Esophagus muscularis mucosa (tissue), 4 donors: ENCODE measurements around the gene NEXN. TPM values are rescaled to one million over a fixed set of nuclear protein-coding genes. Genes with fewer than 3 reads are reported as not detected.

Source experiments
- DNase-seq: peaks from one replicate; pipeline ENCODE4 v3.0.0-alpha.2; 2017; ENCODE audit errors: extremely low spot score
- H3K27ac ChIP-seq, 4 donors: fragments of 200-600 bp; sonication (generic); replicated peaks in 1 of 4; 1 replicate in 3 of 4; 2 replicates in 1 of 4; pipeline ENCODE4 v1.5.1; 2016 to 2019; ENCODE audit warnings: mild to moderate bottlenecking in 1 of 4
- H3K27me3 ChIP-seq, 4 donors: fragments of 200-600 bp; sonication (generic); one replicate each; pipeline versions ENCODE4 v1.5.1 to v1.6.0; 2016 to 2019
- H3K36me3 ChIP-seq, 4 donors: fragments of 200-600 bp; sonication (generic); one replicate each; pipeline ENCODE4 v1.5.1; 2016 to 2019
- H3K4me1 ChIP-seq, 4 donors: fragments of 200-600 bp; sonication (generic); one replicate each; pipeline ENCODE4 v1.5.1; 2016 to 2019
- H3K4me3 ChIP-seq, 4 donors: fragments of 200-600 bp; sonication (generic); 1 replicate in 2 of 4; 2 replicates in 2 of 4; pipeline ENCODE4 v1.5.1; 2016 to 2019; ENCODE audit warnings: mild to moderate bottlenecking in 4 of 4, moderate library complexity in 1 of 4
- H3K9me3 ChIP-seq, 4 donors: fragments of 200-600 bp; sonication (generic); 1 replicate in 3 of 4; 2 replicates in 1 of 4; pipeline ENCODE4 v1.5.1; 2016 to 2019
- EP300 ChIP-seq: sonication (generic); formaldehyde crosslinking; IDR thresholded peaks from one replicate; pipeline ENCODE4 v1.6.1; 2017; ENCODE audit warnings: antibody characterized with exemption
- POLR2A ChIP-seq: fragments of 450-650 bp; IDR thresholded peaks from one replicate; pipeline ENCODE4 v1.6.1; 2017; ENCODE audit warnings: antibody characterized with exemption, moderate library complexity, mild to moderate bottlenecking, low read depth
- POLR2AphosphoS5 ChIP-seq, 2 donors: sonication (generic); formaldehyde crosslinking; IDR thresholded peaks; one replicate each; pipeline ENCODE4 v1.6.1; 2017; ENCODE audit warnings: antibody characterized with exemption in 2 of 2
- WGBS: methylation state at CpG from one replicate; pipeline ENCODE4 v1.1.5; 2018; 5-methylcytosine and 5-hydroxymethylcytosine counted together
- intact Hi-C: fragments of 100-400 bp; cut with DNase I; formaldehyde crosslinking; loops from one replicate; pipeline ENCODE4 v1.15.1; 2023
- total RNA-seq, 4 donors: library from RNA; depleted of rRNA; stranded (reverse); fragments of >200 nt; gene quantifications; one replicate each; pipeline versions ENCODE4 v1.1.0 to v1.2.1, GENCODE V29; 2016
- TF ChIP-seq, protein P1 (sequence below), 3 experiments: fragments of 200-600 bp in 2 of 3; fragments of 450-650 bp in 1 of 3; sonication (generic) in 2 of 3; IDR thresholded peaks; one replicate each; pipeline ENCODE4 v1.5.1; 2017 to 2019; ENCODE audit warnings: antibody characterized with exemption in 3 of 3, mild to moderate bottlenecking in 2 of 3, moderate library complexity in 1 of 3

Gene NEXN
- total RNA-seq, 4 donors from 2014 or later = 153 to 272 (median 240) TPM

DNA sequence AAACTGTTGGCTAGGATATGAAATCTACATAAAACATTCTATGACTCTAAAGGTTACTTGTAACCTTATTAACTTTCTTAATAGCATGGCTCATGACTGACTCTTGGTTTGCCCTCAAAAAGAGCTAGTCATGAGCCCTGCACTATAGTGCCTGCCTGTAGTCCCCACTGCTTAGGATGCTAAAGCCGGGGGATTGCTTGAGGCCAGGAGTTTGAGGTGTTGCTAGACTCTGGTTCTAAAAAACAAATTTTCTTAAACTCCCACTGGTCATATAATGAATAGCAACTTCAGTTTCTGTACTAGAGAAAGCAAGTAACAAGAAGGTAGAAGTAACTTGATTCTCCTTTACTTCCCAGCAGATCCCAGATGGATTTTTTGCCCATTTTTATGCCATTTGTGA, 15.8 kb upstream of the NEXN start:
- Histone ChIP-seq H3K36me3 (peaks cover 6 to 29% (median 14%) of the 10 kb centered on the region in 4 donors), H3K9me3 (no peaks in the 10 kb centered on the region), H3K27me3 (no peaks in the 10 kb centered on the region), H3K4me1 (no peaks in the 10 kb centered on the region), H3K27ac (no peak overlapping the region), H3K4me3 (no peak overlapping the region)
- no peak for DNase-seq
- intact Hi-C loops = no loop called here
- WGBS = 86% methylated on average over 1 of the region's 1 CpG
- TF ChIP-seq, protein P1, sequence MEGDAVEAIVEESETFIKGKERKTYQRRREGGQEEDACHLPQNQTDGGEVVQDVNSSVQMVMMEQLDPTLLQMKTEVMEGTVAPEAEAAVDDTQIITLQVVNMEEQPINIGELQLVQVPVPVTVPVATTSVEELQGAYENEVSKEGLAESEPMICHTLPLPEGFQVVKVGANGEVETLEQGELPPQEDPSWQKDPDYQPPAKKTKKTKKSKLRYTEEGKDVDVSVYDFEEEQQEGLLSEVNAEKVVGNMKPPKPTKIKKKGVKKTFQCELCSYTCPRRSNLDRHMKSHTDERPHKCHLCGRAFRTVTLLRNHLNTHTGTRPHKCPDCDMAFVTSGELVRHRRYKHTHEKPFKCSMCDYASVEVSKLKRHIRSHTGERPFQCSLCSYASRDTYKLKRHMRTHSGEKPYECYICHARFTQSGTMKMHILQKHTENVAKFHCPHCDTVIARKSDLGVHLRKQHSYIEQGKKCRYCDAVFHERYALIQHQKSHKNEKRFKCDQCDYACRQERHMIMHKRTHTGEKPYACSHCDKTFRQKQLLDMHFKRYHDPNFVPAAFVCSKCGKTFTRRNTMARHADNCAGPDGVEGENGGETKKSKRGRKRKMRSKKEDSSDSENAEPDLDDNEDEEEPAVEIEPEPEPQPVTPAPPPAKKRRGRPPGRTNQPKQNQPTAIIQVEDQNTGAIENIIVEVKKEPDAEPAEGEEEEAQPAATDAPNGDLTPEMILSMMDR (IDR thresholded peaks at IDR 0.05) = no peak
- TF ChIP-seq POLR2AphosphoS5 (IDR thresholded peaks at IDR 0.05) (no peak), POLR2A (no peak), EP300 (no peak)

DNA sequence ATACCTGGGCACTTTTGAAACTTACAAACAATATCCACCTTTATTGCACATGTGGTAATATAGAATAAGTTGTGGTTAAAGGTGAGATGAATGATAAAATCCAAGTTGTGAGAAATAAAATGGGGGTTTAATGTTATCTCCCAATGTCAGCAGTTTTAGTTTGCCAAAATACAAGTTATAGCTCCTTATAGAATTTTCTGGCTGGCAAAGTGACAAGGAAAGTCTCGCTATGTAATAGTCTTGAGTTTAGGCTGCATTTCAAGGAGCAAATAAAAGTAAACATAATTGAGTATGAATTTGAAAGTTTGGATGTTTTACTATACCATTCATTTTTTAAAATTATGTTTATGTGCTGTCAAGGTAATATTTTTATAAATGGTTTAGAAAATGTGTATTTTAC, 15.0 kb upstream of the NEXN start:
- Histone ChIP-seq H3K27me3 (no peaks in the 10 kb centered on the region), H3K4me1 (no peaks in the 10 kb centered on the region), H3K27ac (no peak overlapping the region), H3K36me3 (peaks cover 3 to 21% (median 8%) of the 10 kb centered on the region in 4 donors), H3K9me3 (no peaks in the 10 kb centered on the region), H3K4me3 (no peak overlapping the region)
- no peak for TF ChIP-seq POLR2A
- TF ChIP-seq, protein P1 (IDR thresholded peaks at IDR 0.05) = no peak
- no peak for DNase-seq
- intact Hi-C loops = no loop called here
- 93% methylated on average over 1 of the region's 1 CpG for WGBS

DNA sequence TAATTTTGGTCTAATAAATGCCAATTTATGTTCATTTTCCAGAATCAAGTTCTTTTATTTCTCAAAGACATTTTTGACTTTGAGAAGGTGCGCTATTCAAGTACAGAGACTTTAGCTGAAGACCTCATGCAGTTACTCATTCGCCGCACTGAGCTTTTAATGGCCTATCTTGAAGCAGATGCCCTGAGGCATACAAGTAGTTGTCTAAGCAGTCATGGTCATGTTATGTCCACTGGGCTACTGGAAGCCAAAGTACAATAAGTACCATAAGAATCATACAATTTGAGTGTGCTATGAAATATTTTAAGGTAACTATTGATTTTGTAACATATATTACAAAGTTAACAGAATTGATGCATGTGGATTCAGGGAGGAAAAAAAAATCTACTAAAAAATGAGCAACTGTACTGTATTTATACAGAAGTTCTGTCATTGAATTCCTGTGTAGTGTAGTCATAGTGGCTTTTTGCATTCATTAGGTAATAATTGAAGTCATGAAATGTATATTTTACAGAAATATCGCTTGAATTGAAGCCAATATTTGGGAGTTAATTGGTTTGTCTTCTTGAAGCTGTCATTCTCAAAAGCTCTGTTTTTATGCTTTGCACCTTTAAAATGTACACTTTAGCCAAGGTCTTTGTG, 13.5 kb upstream of the NEXN start:
- Histone ChIP-seq H3K27me3 (no peaks in the 10 kb centered on the region), H3K4me3 (no peak overlapping the region), H3K4me1 (no peaks in the 10 kb centered on the region), H3K36me3 (peaks cover 0 to 20% (median 6%) of the 10 kb centered on the region in 4 donors), H3K27ac (no peak overlapping the region), H3K9me3 (no peaks in the 10 kb centered on the region)
- WGBS = 98% methylated on average over 4 of the region's 4 CpGs
- intact Hi-C loops = no loop called here
- DNase-seq = no peak
- TF ChIP-seq POLR2AphosphoS5 (IDR thresholded peaks at IDR 0.05) (no peak), POLR2A (no peak), EP300 (no peak)
- TF ChIP-seq, protein P1 (IDR thresholded peaks at IDR 0.05) = no peak

DNA sequence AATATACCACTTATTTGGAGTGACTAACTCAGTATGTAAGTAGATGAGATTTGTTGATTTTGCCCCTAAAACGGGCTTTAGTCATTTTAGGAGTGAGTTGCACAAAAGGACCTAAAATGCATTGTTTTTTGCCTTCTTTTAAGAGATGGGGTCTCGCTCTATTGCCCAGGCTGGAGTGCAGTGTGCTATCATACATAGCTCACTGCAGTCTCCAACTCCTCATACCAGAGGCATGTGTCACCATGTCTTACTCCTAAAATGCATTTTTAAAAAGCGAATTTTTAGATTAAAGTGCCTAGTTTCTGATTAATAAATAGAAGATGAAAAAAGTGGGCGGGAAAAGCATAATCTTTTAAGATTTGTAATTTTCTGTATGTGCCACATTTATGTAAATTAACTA, 11.5 kb upstream of the NEXN start:
- Histone ChIP-seq H3K27ac (no peak overlapping the region), H3K27me3 (no peaks in the 10 kb centered on the region), H3K4me3 (no peak overlapping the region), H3K9me3 (no peaks in the 10 kb centered on the region), H3K36me3 (peaks cover 0 to 19% (median 6%) of the 10 kb centered on the region in 4 donors), H3K4me1 (no peaks in the 10 kb centered on the region)
- intact Hi-C loops = no loop called here
- WGBS = 98% methylated on average over 4 of the region's 4 CpGs
- TF ChIP-seq, protein P1 (IDR thresholded peaks at IDR 0.05) = no peak
- no peak for TF ChIP-seq POLR2A
- no peak for TF ChIP-seq EP300
- TF ChIP-seq POLR2AphosphoS5 (IDR thresholded peaks at IDR 0.05) = no peak
- DNase-seq = no peak

DNA sequence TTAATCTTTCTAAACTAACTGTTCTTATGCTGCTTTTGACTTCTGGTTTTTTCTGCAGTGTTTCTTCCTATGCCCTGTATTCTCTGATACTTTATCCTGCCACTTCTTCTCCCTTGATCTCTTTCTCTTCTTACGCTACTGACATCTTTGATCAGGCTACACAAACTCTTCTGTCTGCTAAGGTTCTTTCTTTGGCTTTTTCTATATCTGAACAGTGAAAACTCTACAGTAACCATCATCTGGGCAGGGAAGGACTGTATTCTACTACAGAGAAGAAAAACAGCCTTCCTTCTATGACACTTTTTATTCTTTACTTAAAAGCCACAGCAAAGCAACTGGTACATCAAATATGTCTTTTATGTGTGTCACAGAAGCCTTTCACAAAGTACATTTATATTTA, 7.4 kb upstream of the NEXN start:
- Histone ChIP-seq H3K9me3 (no peaks in the 10 kb centered on the region), H3K4me1 (no peaks in the 10 kb centered on the region), H3K4me3 (no peak overlapping the region), H3K36me3 (peaks cover 0 to 3% (median 0%) of the 10 kb centered on the region in 4 donors), H3K27ac (no peak overlapping the region), H3K27me3 (no peaks in the 10 kb centered on the region)
- 96% methylated on average over 1 of the region's 1 CpG for WGBS
- intact Hi-C loops = no loop called here
- DNase-seq = no peak
- TF ChIP-seq POLR2AphosphoS5 (IDR thresholded peaks at IDR 0.05) (no peak), POLR2A (no peak), EP300 (no peak)
- TF ChIP-seq, protein P1 (IDR thresholded peaks at IDR 0.05) = no peak
